Heart left ventricle (tissue), 16 donors: ENCODE data around the gene ATF7. TPM values are rescaled to one million over a fixed set of nuclear protein-coding genes. Genes with fewer than 3 reads are reported as not detected.

Experiments
- ATAC-seq, 4 donors: fragments of 200-7000 bp; cut with Tn5 transposase; one replicate each; pipeline ENCODE4 v1.9.1; 2020 to 2022; ENCODE audit warnings: moderate library complexity in 4 of 4, mild to moderate bottlenecking in 3 of 4, moderate number of reproducible peaks in 1 of 4
- DNase-seq, 5 donors: peaks; one replicate each; pipeline ENCODE4 v3.0.0-alpha.2; 2020
- H3K27ac ChIP-seq, 12 donors: fragments of 200-600 bp; sonication (generic) in 4 of 12; one replicate each; pipeline versions ENCODE4 v1.5.0 to v1.8.0; 2016 to 2022; ENCODE audit warnings: mild to moderate bottlenecking in 2 of 12
- H3K27me3 ChIP-seq, 9 donors: fragments of 200-600 bp; sonication (generic) in 2 of 9; one replicate each; pipeline versions ENCODE4 v1.5.1 to v1.8.0; 2016 to 2022; ENCODE audit warnings: mild to moderate bottlenecking in 3 of 9
- H3K36me3 ChIP-seq, 9 donors: fragments of 200-600 bp; sonication (generic) in 2 of 9; one replicate each; pipeline versions ENCODE4 v1.5.0 to v1.8.0; 2018 to 2022; ENCODE audit warnings: mild to moderate bottlenecking in 2 of 9
- H3K4me1 ChIP-seq, 12 donors: fragments of 200-600 bp; sonication (generic) in 4 of 12; one replicate each; pipeline versions ENCODE4 v1.5.0 to v1.8.0; 2016 to 2022; ENCODE audit warnings: mild to moderate bottlenecking in 3 of 12
- H3K4me3 ChIP-seq, 12 donors: fragments of 200-600 bp; sonication (generic) in 4 of 12; one replicate each; pipeline versions ENCODE4 v1.5.0 to v1.8.0; 2017 to 2022; ENCODE audit warnings: mild to moderate bottlenecking in 9 of 12, moderate library complexity in 4 of 12
- H3K9me3 ChIP-seq, 12 donors: fragments of 200-600 bp; sonication (generic) in 4 of 12; one replicate each; pipeline versions ENCODE4 v1.5.0 to v1.8.0; 2016 to 2022; ENCODE audit warnings: mild to moderate bottlenecking in 1 of 12
- POLR2A ChIP-seq, 2 donors: fragments of 450-650 bp; IDR thresholded peaks; one replicate each; pipeline ENCODE4 v1.6.1; 2017; ENCODE audit warnings: antibody characterized with exemption in 2 of 2, mild to moderate bottlenecking in 2 of 2, moderate library complexity in 2 of 2
- WGBS, 4 donors: extraction: QIAGEN DNeasy Blood & Tissue Kit in 2 of 4; methylation state at CpG; one replicate each; pipeline versions ENCODE4 v1.1.5 to v1.1.7; 2013 to 2018; 5-methylcytosine and 5-hydroxymethylcytosine counted together
- intact Hi-C, 10 donors: fragments of 100-400 bp; cut with DNase I; formaldehyde crosslinking; loops; one replicate each; pipeline versions ENCODE4 v1.11.1 to v1.14.2; 2022
- polyA plus RNA-seq, 2 donors: library from polyadenylated mRNA; stranded (reverse); fragments of 200-250 nt; gene quantifications; one replicate each; pipeline ENCODE4 v1.2.3, GENCODE V29; 2013
- total RNA-seq, 9 donors: library from RNA; depleted of rRNA in 2 of 9; stranded (reverse); fragments of >200 nt in 2 of 9; fragmentation: NEBNext Ultra II Directional in 3 of 9; extraction: Animal tissue kit (Norgen Biotek cat#: 25700) in 3 of 9; gene quantifications; one replicate each; pipeline versions ENCODE4 v1.1.0 to v1.2.4, GENCODE V29; 2016 to 2023
- TF ChIP-seq, protein P1 (sequence below), 12 donors: fragments of 200-600 bp; sonication (generic) in 4 of 12; IDR thresholded peaks; one replicate each; pipeline versions ENCODE4 v1.5.0 to v1.8.0; 2018 to 2022; ENCODE audit warnings: antibody characterized with exemption in 12 of 12, mild to moderate bottlenecking in 5 of 12
- donor health status: ischemic (EF 13 %, LVEDD 7.1; RV severe dilation, severe dysfunction).
- donor health status: healthy with polysubstance abuse.
- donor health status: DM: no; HTN: yes; CAD: no.
- donor health status: DM: no; HTN: no; CAD: no.
- donor health status: ischemic (EF 25% LVEDD 6.9; RV normal size, moderate dysfunction).
- donor health status: ischemic (EF 25% LVEDD 5.7; RV mildly dilated, moderate dysfunction).
- donor health status: healthy.
- donor health status: DM: yes; HTN: yes; CAD: no.
- donor health status: ischemic (EF 35%, LVEDD 5.7; RV mildly dilated, moderate dysfunction).
- donor health status: nonischemic (EF 11% LVEDD 7.7; RV severe dilation, severe dysfunction).
- donor health status: DM: yes; HTN: yes; CAD: no.
- donor health status: PGD.
- donor health status: ischemic (EF 29% LVEDD 5.4; RV normal size, mild dysfunction).
- donor health status: nonischemic (EF 23%, LVEDD 6.1; RV moderate dilation, normal function).

Gene ATF7
- total and polyA plus RNA-seq, 11 donors = 20.0 to 43.2 (median 31.8) TPM

DNA sequence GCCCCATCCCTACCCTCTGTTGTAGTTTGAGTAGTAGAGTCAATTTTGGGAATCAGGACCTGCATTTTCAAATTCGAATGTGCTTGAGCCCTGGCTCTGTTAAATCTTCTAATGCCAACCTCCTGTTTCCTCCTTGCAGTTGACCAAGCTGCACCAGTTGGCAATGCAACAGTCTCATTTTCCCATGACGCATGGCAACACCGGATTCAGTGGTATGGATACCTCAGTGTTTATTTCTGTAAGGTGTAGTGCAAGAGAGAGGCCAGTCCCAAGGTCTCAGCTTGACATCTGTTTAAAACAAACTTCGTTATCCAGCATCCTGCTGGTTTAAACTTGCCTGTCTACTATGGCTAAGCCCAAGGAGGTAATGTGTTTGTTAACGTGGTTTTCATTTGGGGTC lies 159.1 kb downstream of the ATF7 start:
- TF ChIP-seq POLR2A (IDR thresholded peaks at IDR 0.05) = no peak
- TF ChIP-seq, protein P1, sequence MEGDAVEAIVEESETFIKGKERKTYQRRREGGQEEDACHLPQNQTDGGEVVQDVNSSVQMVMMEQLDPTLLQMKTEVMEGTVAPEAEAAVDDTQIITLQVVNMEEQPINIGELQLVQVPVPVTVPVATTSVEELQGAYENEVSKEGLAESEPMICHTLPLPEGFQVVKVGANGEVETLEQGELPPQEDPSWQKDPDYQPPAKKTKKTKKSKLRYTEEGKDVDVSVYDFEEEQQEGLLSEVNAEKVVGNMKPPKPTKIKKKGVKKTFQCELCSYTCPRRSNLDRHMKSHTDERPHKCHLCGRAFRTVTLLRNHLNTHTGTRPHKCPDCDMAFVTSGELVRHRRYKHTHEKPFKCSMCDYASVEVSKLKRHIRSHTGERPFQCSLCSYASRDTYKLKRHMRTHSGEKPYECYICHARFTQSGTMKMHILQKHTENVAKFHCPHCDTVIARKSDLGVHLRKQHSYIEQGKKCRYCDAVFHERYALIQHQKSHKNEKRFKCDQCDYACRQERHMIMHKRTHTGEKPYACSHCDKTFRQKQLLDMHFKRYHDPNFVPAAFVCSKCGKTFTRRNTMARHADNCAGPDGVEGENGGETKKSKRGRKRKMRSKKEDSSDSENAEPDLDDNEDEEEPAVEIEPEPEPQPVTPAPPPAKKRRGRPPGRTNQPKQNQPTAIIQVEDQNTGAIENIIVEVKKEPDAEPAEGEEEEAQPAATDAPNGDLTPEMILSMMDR (IDR thresholded peaks at IDR 0.05) = no peak
- DNase-seq (no peak), ATAC-seq (peak in 2 of 4 donors; percentile 36 to 39)
- intact Hi-C loops = no loop called here
- Histone ChIP-seq H3K9me3 (no peaks in the 10 kb centered on the region), H3K27ac (peak overlapping the region in 3 of 12 donors; percentile 38 to 54 (median 46)), H3K27me3 (no peaks in the 10 kb centered on the region), H3K36me3 (peaks cover 4 to 100% (median 100%) of the 10 kb centered on the region in 9 donors), H3K4me1 (peaks cover 5 to 77% (median 46%) of the 10 kb centered on the region in 12 donors), H3K4me3 (no peak overlapping the region)
- 57 to 67% (median 62%) methylated on average over 5 of the region's 5 CpGs for WGBS, 4 donors

DNA sequence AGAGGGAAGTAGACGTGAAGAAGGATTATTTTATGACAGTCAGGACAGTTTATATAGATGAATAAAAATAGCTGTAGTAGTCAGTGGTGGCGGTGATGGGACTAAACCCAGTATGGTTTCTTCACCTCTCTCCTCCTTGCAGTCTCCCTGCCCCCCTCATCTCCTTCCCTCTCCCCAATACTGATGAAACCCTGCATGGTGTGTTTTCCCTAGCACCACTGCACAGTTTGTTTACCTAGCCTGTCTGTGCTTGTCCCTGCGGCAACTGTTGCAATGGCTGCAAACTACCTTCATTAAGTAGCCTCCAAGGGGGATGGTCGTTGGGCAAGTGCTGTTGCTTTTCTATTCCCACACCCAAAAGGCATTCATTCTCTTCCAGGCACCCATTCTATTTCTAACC lies 159.5 kb downstream of the ATF7 start:
- ATAC-seq (peak in 2 of 4 donors; percentile 2 to 13), DNase-seq (no peak)
- peaks cover 6 to 78% (median 48%) of the 10 kb centered on the region in 12 donors for H3K4me1 ChIP-seq
- intact Hi-C loops = no loop called here
- H3K27ac ChIP-seq = peak overlapping the region in 7 of 12 donors; percentile 8 to 60 (median 42)
- H3K27me3 ChIP-seq = no peaks in the 10 kb centered on the region
- no peak overlapping the region for H3K4me3 ChIP-seq
- H3K9me3 ChIP-seq = no peaks in the 10 kb centered on the region
- TF ChIP-seq, protein P1 (IDR thresholded peaks at IDR 0.05) = no peak
- no peak for TF ChIP-seq POLR2A (IDR thresholded peaks at IDR 0.05)
- peaks cover 8 to 100% (median 100%) of the 10 kb centered on the region in 9 donors for H3K36me3 ChIP-seq
- 52 to 58% (median 55%) methylated on average over 4 of the region's 4 CpGs for WGBS, 4 donors

DNA sequence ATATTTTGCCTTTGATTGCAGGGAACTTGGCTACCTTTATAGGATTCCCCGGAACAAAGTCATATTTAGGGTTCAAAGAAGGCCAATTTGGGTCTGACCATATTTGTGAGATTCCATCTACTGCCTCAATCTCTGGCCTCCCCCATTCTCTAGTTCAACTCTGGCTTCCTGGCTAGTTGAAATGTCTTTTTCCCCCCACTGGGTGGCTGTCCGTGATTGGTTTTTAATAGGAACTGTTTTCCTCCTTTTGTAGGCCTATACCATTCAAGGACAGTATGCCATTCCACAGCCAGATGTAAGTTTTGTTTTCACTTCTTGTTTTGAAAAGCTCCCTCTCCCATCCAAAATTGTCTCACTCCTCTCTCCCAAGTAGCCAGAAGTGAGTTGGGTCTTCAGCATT lies 160.5 kb downstream of the ATF7 start:
- 46 to 56% (median 54%) methylated on average over 2 of the region's 2 CpGs for WGBS, 4 donors
- no peaks in the 10 kb centered on the region for H3K27me3 ChIP-seq
- peak overlapping the region in 9 of 12 donors; percentile 2 to 60 (median 42) for H3K27ac ChIP-seq
- TF ChIP-seq, protein P1 (IDR thresholded peaks at IDR 0.05) = no peak
- TF ChIP-seq POLR2A (IDR thresholded peaks at IDR 0.05) = no peak
- peaks cover 8 to 100% (median 100%) of the 10 kb centered on the region in 9 donors for H3K36me3 ChIP-seq
- ATAC-seq (no peak), DNase-seq (no peak)
- H3K4me1 ChIP-seq = peaks cover 5 to 82% (median 54%) of the 10 kb centered on the region in 12 donors
- H3K9me3 ChIP-seq = no peaks in the 10 kb centered on the region
- no peak overlapping the region for H3K4me3 ChIP-seq
- intact Hi-C loops = no loop called here

DNA sequence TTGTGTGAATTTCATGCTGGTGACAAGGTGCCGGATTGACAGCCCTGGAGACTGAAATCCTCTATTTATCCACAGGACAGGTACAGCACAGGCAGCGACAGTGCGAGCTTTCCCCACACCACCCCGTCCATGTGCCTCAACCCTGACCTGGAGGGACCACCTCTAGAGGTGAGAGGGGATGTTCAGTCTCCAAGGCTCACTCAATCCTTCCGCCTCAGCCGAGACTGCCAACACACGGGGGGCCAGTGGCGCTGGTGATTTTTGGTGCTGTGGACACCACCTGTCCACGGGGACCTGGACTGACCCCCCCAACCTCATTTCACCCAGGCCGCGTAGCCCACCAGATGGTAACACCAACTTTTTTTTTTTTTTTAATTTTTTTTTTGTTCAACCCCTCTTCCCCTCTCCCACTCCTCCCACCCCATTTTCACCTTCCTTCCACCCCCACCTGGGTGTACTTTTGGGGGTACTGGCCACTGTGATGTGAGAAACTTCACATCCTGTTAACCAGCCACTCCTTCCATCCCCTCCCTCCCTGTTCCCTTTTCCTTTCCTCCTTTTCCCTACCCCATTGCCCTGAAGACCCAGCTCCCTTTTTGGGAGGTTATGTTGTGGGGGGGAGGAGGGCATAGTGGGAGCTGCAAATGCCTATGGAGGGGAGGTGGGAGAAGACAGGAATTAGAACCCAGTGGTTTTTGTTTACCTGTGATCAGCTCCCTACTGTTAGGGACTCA lies 161.3 kb downstream of the ATF7 start:
- Histone ChIP-seq H3K4me3 (no peak overlapping the region), H3K4me1 (peaks cover 2 to 82% (median 56%) of the 10 kb centered on the region in 12 donors), H3K27me3 (no peaks in the 10 kb centered on the region), H3K27ac (peak overlapping the region in 4 of 12 donors; percentile 2 to 60 (median 36)), H3K9me3 (no peaks in the 10 kb centered on the region), H3K36me3 (peaks cover 8 to 100% (median 100%) of the 10 kb centered on the region in 9 donors)
- TF ChIP-seq, protein P1 (IDR thresholded peaks at IDR 0.05) = no peak
- TF ChIP-seq POLR2A (IDR thresholded peaks at IDR 0.05) = no peak
- intact Hi-C loops = loop anchor here in 1 of 10 donors (5.0 kb wide), 1 partner anchor 32 kb away; the partner anchor contains the start of gene MAP3K12
- ATAC-seq = no peak
- DNase-seq = no peak
- WGBS, 4 donors = 80 to 91% (median 85%) methylated on average over 11 of the region's 11 CpGs
